GM20431 (cell line): ENCODE measurements around the gene BMP8A.

Experiments used
- in situ Hi-C: fragments of 300-500 bp; cut with MseI, MboI; formaldehyde crosslinking; loops from one replicate; pipeline ENCODE4 v1.15.0; 2020; ENCODE audit warnings: low sequenced_read_pairs; ENCODE audit not compliant: unreplicated experiment

BMP8A gene

GRCh38 chr1:39564941-39565340 lies 73.5 kb downstream of the BMP8A start:
- in situ Hi-C loops: no loop called here

DNA sequence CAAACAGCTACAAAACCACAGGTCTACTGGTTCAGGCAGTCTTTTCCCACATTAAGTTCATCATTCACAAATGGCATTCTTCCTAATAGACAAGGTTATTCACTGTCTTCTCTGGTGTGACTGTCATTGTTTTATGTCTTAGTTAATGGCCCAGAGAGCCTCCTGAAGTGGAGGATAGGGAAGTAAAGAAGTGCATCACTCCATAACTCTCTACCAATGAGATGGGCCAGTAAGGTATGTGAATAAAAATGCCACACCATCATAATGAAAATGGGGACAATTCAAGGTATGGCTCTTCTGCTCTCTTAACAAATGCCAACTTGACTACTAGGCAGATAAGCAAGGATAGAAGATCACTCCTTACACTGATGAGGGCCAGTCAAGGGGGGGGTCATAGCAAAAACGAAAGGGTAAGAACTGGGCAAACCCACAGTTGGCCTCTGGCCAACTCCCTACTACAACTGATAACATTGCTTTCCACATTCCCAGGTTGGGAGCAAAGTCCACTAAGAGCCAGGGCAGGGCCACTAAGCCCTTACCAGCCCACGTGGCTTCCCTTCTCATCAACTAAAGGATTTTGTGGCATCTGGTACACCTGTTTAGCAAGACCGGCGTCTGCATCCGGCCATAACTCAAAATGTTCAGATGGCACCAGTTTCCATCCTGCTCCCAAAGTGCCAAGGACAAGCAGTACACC lies 75.2 kb downstream of the BMP8A start:
- in situ Hi-C loops: no loop called here

DNA sequence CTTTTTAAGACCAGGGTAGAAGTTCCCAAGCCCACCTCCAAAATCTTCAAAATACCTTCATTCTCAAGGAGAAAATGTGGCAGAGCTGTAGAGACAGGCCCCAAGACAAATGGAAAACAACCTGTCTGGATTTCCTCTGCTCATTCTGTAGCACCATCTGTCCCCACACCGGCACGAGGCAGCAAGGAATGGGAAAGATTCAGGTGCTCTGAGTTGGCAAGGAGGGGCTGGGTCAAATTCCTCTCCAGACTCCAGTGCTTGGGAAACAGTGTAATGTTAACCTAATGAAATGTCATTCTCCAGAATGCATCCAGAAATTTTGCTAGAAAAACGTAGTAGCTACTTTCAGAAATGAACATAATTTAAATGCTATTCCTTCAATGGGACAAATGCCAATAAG lies 75.9 kb downstream of the BMP8A start:
- in situ Hi-C loops: no loop called here

GRCh38 chr1:39568208-39568607 lies 76.8 kb downstream of the BMP8A start:
- in situ Hi-C loops: no loop called here

GRCh38 chr1:39569034-39569433 lies 77.6 kb downstream of the BMP8A start:
- in situ Hi-C loops: no loop called here

- in situ Hi-C loops: no loop called here
Observed at GRCh38 chr1:39570477-39571177, 79.2 kb downstream of the BMP8A start.

- in situ Hi-C loops: no loop called here
Observed at GRCh38 chr1:39571178-39571483, 79.7 kb downstream of the BMP8A start.

- in situ Hi-C loops: no loop called here
Observed at GRCh38 chr1:39572379-39573096, 81.1 kb downstream of the BMP8A start.

DNA sequence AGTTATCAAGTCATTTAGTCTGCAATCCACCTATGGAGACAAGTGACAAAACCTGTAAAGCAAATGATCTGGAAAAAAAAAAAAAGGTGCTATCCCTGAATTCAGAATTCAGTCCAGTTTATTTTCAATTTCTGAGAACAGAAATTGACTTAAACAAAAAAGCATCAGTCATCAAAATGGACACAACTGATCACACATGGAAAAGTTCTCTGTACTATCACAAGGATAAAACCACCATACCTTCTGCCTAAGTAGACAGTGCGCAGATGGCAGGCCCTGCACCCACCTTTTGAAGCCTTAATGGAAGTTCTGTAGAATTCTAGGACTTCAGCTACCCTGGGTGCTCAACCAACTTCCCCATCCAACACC lies 81.6 kb downstream of the BMP8A start:
- in situ Hi-C loops: no loop called here

- in situ Hi-C loops: no loop called here
Observed at GRCh38 chr1:39573736-39574624, 82.5 kb downstream of the BMP8A start.

DNA sequence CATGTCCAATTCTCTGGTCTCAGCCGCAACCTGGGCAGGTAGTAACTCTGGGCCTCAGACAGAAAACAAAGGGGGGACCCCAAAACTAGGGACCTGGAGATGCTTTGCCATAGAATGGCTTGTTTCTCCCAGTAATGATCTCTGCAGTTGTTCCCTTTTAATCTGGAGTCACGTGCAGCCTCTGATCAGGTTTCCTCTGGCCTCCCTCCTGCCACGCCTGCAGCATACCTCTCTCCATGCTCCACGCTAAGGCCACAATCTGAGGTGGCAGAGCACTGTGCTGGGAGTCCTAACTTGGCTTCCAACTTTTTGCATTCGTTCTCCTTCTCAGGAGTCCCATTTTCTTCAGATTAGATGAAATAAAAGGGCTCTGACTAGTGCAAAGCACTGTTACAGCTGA lies 83.2 kb downstream of the BMP8A start:
- in situ Hi-C loops: no loop called here
